ENCODE data around the gene NBPF3. TPM values are rescaled to one million over a fixed set of nuclear protein-coding genes. Genes with fewer than 3 reads are reported as not detected.
"Not testable (repeated sequence)": the region's sequence is repeated elsewhere in the genome, so short reads cannot be mapped to it uniquely, and the experiment has no call there.

The NBPF3 gene
- total and polyA plus RNA-seq, 2 experiments from 2014 or later = 3.6 to 14.3 TPM

GRCh38 chr1:21518774-21519455 is 79.0 kb downstream of the NBPF3 start:
- no peak for DNase-seq (ENCODE audit: low spot score)
- WGBS (ENCODE audit: low lambda C conversion rate, missing lambda C conversion rate) = 91% methylated on average over 16 of the region's 16 CpGs
- TF ChIP-seq, protein P1, sequence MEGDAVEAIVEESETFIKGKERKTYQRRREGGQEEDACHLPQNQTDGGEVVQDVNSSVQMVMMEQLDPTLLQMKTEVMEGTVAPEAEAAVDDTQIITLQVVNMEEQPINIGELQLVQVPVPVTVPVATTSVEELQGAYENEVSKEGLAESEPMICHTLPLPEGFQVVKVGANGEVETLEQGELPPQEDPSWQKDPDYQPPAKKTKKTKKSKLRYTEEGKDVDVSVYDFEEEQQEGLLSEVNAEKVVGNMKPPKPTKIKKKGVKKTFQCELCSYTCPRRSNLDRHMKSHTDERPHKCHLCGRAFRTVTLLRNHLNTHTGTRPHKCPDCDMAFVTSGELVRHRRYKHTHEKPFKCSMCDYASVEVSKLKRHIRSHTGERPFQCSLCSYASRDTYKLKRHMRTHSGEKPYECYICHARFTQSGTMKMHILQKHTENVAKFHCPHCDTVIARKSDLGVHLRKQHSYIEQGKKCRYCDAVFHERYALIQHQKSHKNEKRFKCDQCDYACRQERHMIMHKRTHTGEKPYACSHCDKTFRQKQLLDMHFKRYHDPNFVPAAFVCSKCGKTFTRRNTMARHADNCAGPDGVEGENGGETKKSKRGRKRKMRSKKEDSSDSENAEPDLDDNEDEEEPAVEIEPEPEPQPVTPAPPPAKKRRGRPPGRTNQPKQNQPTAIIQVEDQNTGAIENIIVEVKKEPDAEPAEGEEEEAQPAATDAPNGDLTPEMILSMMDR (IDR thresholded peaks at IDR 0.05; ENCODE audit: poor library complexity) = no peak
- no peak for TF ChIP-seq EZH2 (IDR thresholded peaks at IDR 0.05; ENCODE audit: borderline replicate concordance)
- H3K4me3 ChIP-seq = no peak overlapping the region
- no peaks in the 10 kb centered on the region for H3K9me3 ChIP-seq (ENCODE audit: low read depth)
- no peaks in the 10 kb centered on the region for H3K79me2 ChIP-seq
- no peaks in the 10 kb centered on the region for H3K9me2 ChIP-seq (replicated peaks; ENCODE audit: insufficient read depth)
- no peaks in the 10 kb centered on the region for H3K36me3 ChIP-seq (replicated peaks; ENCODE audit: insufficient read depth, low read depth)
- no peaks in the 10 kb centered on the region for H4K20me1 ChIP-seq (ENCODE audit: insufficient read depth, poor library complexity, severe bottlenecking)
- no peak overlapping the region for H3K4me2 ChIP-seq
- no peaks in the 10 kb centered on the region for H3K27me3 ChIP-seq
- no peaks in the 10 kb centered on the region for H3K4me1 ChIP-seq (ENCODE audit: insufficient read depth)
- H2AFZ ChIP-seq = no peak overlapping the region
- no peak overlapping the region for H3K27ac ChIP-seq

- not testable (repeated sequence) for H3K4me1 ChIP-seq (ENCODE audit: insufficient read depth); H3K4me2 ChIP-seq; H4K20me1 ChIP-seq (ENCODE audit: insufficient read depth, poor library complexity, severe bottlenecking); DNase-seq (ENCODE audit: low spot score); H3K27me3 ChIP-seq; H3K9me3 ChIP-seq (ENCODE audit: low read depth); H3K4me3 ChIP-seq; H3K27ac ChIP-seq; H3K79me2 ChIP-seq; H3K9me2 ChIP-seq (replicated peaks; ENCODE audit: insufficient read depth); H3K36me3 ChIP-seq (replicated peaks; ENCODE audit: insufficient read depth, low read depth); H2AFZ ChIP-seq
- WGBS (ENCODE audit: low lambda C conversion rate, missing lambda C conversion rate) = 91% methylated on average over 10 of the region's 11 CpGs
Measured at GRCh38 chr1:21519486-21520070, 79.6 kb downstream of the NBPF3 start.

GRCh38 chr1:21520899-21521716 is 81.2 kb downstream of the NBPF3 start:
- no peak overlapping the region for H3K4me3 ChIP-seq
- H3K4me1 ChIP-seq (ENCODE audit: insufficient read depth) = no peaks in the 10 kb centered on the region
- H3K36me3 ChIP-seq (replicated peaks; ENCODE audit: insufficient read depth, low read depth) = no peaks in the 10 kb centered on the region
- 84% methylated on average over 16 of the region's 16 CpGs for WGBS (ENCODE audit: low lambda C conversion rate, missing lambda C conversion rate)
- H3K27ac ChIP-seq = no peak overlapping the region
- H3K27me3 ChIP-seq = no peaks in the 10 kb centered on the region
- TF ChIP-seq EZH2 (IDR thresholded peaks at IDR 0.05; ENCODE audit: borderline replicate concordance) = no peak
- no peak for TF ChIP-seq EZH2phosphoT487 (IDR thresholded peaks at IDR 0.05; ENCODE audit: low read depth, severe bottlenecking, unreplicated experiment)
- TF ChIP-seq, protein P1 (IDR thresholded peaks at IDR 0.05; ENCODE audit: poor library complexity) = no peak
- no peak for DNase-seq (ENCODE audit: low spot score)
- no peaks in the 10 kb centered on the region for H3K9me2 ChIP-seq (replicated peaks; ENCODE audit: insufficient read depth)
- no peaks in the 10 kb centered on the region for H4K20me1 ChIP-seq (ENCODE audit: insufficient read depth, poor library complexity, severe bottlenecking)
- no peak overlapping the region for H2AFZ ChIP-seq
- no peaks in the 10 kb centered on the region for H3K9me3 ChIP-seq (ENCODE audit: low read depth)
- H3K4me2 ChIP-seq = no peak overlapping the region
- H3K79me2 ChIP-seq = no peaks in the 10 kb centered on the region

- Histone ChIP-seq H3K36me3 (replicated peaks; ENCODE audit: insufficient read depth, low read depth) (no peaks in the 10 kb centered on the region), H3K9me3 (ENCODE audit: low read depth) (no peaks in the 10 kb centered on the region), H3K4me2 (no peak overlapping the region), H3K79me2 (no peaks in the 10 kb centered on the region), H3K4me3 (no peak overlapping the region), H3K4me1 (ENCODE audit: insufficient read depth) (no peaks in the 10 kb centered on the region), H4K20me1 (ENCODE audit: insufficient read depth, poor library complexity, severe bottlenecking) (no peaks in the 10 kb centered on the region), H3K9me2 (replicated peaks; ENCODE audit: insufficient read depth) (no peaks in the 10 kb centered on the region), H3K27ac (no peak overlapping the region), H3K27me3 (no peaks in the 10 kb centered on the region), H2AFZ (no peak overlapping the region)
- TF ChIP-seq EZH2phosphoT487 (IDR thresholded peaks at IDR 0.05; ENCODE audit: low read depth, severe bottlenecking, unreplicated experiment) = no peak
- TF ChIP-seq EZH2 (IDR thresholded peaks at IDR 0.05; ENCODE audit: borderline replicate concordance) = no peak
- TF ChIP-seq, protein P1 (IDR thresholded peaks at IDR 0.05; ENCODE audit: poor library complexity) = no peak
- WGBS (ENCODE audit: low lambda C conversion rate, missing lambda C conversion rate) = 98% methylated on average over 4 of the region's 4 CpGs
- no peak for DNase-seq (ENCODE audit: low spot score)
Measured at GRCh38 chr1:21521717-21522060, 81.8 kb downstream of the NBPF3 start.

Measured in hepatocyte (in vitro differentiated cells).